ENCODE measurements around the gene NFATC1. TPM values are rescaled to one million over a fixed set of nuclear protein-coding genes. Genes with fewer than 3 reads are reported as not detected.

The NFATC1 gene
- total RNA-seq, 1 donor from 2014 or later, result 64.1 TPM

DNA sequence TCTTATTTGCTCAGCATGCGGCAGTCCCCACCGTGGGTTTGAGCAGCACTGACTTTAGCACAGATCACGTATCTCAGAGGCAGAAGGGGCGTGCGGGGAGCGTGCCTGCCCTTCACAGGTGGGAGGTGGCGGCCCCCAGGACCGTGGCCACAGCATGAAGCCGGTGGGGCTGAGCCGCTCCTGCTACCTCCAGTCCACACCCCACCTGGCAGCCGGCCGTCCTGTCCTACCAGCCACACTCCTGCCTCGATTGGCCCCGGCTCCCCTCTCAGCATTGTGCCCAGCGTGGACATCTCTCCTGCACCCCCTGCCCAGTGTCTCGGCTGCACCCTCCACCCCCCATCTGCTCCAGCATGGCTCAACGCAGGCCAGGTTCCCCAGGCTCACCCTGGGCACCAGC lies 73.6 kb downstream of the NFATC1 start:
- intact Hi-C loops (cut with DNase I), result no loop called here
- TF ChIP-seq, protein P1, sequence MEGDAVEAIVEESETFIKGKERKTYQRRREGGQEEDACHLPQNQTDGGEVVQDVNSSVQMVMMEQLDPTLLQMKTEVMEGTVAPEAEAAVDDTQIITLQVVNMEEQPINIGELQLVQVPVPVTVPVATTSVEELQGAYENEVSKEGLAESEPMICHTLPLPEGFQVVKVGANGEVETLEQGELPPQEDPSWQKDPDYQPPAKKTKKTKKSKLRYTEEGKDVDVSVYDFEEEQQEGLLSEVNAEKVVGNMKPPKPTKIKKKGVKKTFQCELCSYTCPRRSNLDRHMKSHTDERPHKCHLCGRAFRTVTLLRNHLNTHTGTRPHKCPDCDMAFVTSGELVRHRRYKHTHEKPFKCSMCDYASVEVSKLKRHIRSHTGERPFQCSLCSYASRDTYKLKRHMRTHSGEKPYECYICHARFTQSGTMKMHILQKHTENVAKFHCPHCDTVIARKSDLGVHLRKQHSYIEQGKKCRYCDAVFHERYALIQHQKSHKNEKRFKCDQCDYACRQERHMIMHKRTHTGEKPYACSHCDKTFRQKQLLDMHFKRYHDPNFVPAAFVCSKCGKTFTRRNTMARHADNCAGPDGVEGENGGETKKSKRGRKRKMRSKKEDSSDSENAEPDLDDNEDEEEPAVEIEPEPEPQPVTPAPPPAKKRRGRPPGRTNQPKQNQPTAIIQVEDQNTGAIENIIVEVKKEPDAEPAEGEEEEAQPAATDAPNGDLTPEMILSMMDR (IDR thresholded peaks at IDR 0.05), result no peak
- peaks cover 53 to 59% of the 10 kb centered on the region in 2 donors for H3K36me3 ChIP-seq

GRCh38 chr18:79469751-79470505 lies 74.2 kb downstream of the NFATC1 start:
- TF ChIP-seq, protein P1 (IDR thresholded peaks at IDR 0.05), result no peak
- no peaks in the 10 kb centered on the region for H3K4me1 ChIP-seq
- no peak for DNase-seq (ENCODE audit: low spot score in 2 of 2)
- intact Hi-C loops (cut with DNase I), result no loop called here
- H3K27me3 ChIP-seq, result no peaks in the 10 kb centered on the region
- no peak overlapping the region for H3K27ac ChIP-seq
- no peak overlapping the region for H3K4me3 ChIP-seq
- H3K9me3 ChIP-seq, result no peaks in the 10 kb centered on the region
- H3K36me3 ChIP-seq, result peaks cover 53 to 59% of the 10 kb centered on the region in 2 donors

More for the DNA sequence above, 73.6 kb downstream of the NFATC1 start:
- no peak for DNase-seq (ENCODE audit: low spot score in 2 of 2)
- no peaks in the 10 kb centered on the region for H3K27me3 ChIP-seq
- no peak overlapping the region for H3K27ac ChIP-seq
- no peaks in the 10 kb centered on the region for H3K4me1 ChIP-seq
- H3K9me3 ChIP-seq, result no peaks in the 10 kb centered on the region
- H3K4me3 ChIP-seq, result no peak overlapping the region

DNA sequence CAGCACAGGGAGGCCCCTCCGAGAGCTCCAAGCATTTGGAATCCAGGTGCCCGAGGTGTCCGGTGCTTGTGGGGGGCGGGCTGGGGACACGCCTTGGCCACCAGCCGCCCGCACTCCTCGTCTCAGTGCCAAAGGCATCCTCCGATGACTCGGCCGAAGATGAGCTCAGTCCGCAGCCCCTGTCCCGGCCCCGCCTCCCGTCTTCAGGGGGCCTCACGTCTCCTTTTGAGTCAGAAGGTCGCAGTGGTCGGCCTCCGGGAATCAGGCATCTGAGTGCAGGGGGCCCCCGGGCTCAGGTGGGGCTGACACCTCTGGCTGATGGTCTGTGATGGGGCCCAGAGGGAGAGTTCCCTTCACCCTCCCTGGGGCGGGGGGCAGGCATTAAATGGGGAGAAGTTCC lies 74.8 kb downstream of the NFATC1 start:
- DNase-seq (ENCODE audit: low spot score in 2 of 2), result no peak
- Histone ChIP-seq H3K27me3 (no peaks in the 10 kb centered on the region), H3K27ac (no peak overlapping the region), H3K36me3 (peaks cover 52 to 59% of the 10 kb centered on the region in 2 donors), H3K4me3 (no peak overlapping the region), H3K9me3 (no peaks in the 10 kb centered on the region), H3K4me1 (no peaks in the 10 kb centered on the region)
- TF ChIP-seq, protein P1 (IDR thresholded peaks at IDR 0.05), result no peak
- intact Hi-C loops (cut with DNase I), result no loop called here

DNA sequence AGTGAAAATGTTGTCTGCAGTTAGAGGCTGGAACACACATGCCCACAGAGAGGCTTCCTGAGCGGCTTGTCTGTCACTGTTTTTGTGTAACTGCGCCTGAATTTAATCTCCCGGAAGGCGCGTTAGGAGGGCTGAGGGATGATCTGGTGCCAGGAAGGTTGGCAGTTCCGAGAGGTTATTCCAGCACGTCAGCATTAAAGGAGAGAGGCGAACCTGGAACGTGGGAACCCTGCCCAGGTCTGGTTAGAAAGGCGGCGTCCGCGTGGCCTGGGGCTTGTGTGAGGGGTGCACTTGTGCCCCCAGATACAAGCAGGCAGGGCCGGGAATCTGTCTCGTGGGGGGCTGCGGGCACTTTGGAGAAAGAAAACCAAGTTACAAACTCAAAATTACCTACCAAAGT lies 75.3 kb downstream of the NFATC1 start:
- no peak overlapping the region for H3K4me3 ChIP-seq
- TF ChIP-seq, protein P1 (IDR thresholded peaks at IDR 0.05), result no peak

DNA sequence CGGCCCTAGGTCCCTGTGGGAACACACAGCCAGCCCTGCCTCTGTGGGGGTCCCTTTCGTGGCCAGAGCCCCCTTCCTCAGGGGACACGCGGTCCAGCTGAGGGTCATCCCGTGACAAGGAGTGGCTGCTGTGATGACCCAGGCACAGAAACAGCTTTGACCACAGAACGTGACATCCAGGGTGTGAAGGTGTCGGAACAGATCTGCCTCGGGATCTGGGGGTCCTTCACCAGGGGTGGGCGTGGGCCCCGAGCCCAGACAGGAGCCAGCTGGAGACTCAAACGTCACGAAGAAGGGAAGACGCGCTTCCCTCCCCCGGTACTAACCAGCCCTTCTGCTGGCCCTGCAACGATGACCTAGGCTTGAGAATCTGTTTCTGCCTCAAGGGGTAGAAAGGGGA lies 75.9 kb downstream of the NFATC1 start:
- H3K27ac ChIP-seq, result no peak overlapping the region
- H3K27me3 ChIP-seq, result no peaks in the 10 kb centered on the region
- H3K4me3 ChIP-seq, result no peak overlapping the region
- H3K9me3 ChIP-seq, result no peaks in the 10 kb centered on the region
- H3K4me1 ChIP-seq, result no peaks in the 10 kb centered on the region
- intact Hi-C loops (cut with DNase I), result no loop called here
- no peak for DNase-seq (ENCODE audit: low spot score in 2 of 2)
- TF ChIP-seq, protein P1 (IDR thresholded peaks at IDR 0.05), result no peak
- peaks cover 45 to 51% of the 10 kb centered on the region in 2 donors for H3K36me3 ChIP-seq

More for the DNA sequence above, 75.3 kb downstream of the NFATC1 start:
- Histone ChIP-seq H3K36me3 (peaks cover 48 to 54% of the 10 kb centered on the region in 2 donors), H3K9me3 (no peaks in the 10 kb centered on the region), H3K4me1 (no peaks in the 10 kb centered on the region), H3K27ac (no peak overlapping the region), H3K27me3 (no peaks in the 10 kb centered on the region)
- intact Hi-C loops (cut with DNase I), result no loop called here
- DNase-seq (ENCODE audit: low spot score in 2 of 2), result no peak

Measured in ascending aorta (tissue), 2 donors.